ENCODE data around the gene ADAT2.

- TF ChIP-seq EP300 (IDR thresholded peaks at IDR 0.05; ENCODE audit: borderline replicate concordance in 1 of 2, low read depth in 1 of 2, low read length in 1 of 2) (no peak), POLR2AphosphoS5 (IDR thresholded peaks at IDR 0.05; ENCODE audit: low read depth, low read length) (no peak), EZH2phosphoT487 (IDR thresholded peaks at IDR 0.05; ENCODE audit: borderline replicate concordance, low read depth) (no peak), TAF1 (IDR thresholded peaks at IDR 0.05; ENCODE audit: borderline replicate concordance, low read depth, low read length) (no peak)
- TF ChIP-seq, protein P1, sequence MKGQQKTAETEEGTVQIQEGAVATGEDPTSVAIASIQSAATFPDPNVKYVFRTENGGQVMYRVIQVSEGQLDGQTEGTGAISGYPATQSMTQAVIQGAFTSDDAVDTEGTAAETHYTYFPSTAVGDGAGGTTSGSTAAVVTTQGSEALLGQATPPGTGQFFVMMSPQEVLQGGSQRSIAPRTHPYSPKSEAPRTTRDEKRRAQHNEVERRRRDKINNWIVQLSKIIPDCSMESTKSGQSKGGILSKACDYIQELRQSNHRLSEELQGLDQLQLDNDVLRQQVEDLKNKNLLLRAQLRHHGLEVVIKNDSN (IDR thresholded peaks at IDR 0.05; ENCODE audit: borderline replicate concordance, low read depth): no peak
These were observed 56.1 kb downstream of the ADAT2 start for GRCh38 chr6:143394389-143394788.
